GM08714 (cell line): Measurements from ENCODE around the gene CHST15.
A peak's percentile ranks its signal among the peaks of the same experiment; 100 is the strongest.

Source experiments
- H3K4me3 ChIP-seq: fragments of 200-500 bp; sonication (Bioruptor generic); 2 replicates; pipeline ENCODE4 v1.5.1; 2014; ENCODE audit warnings: mild to moderate bottlenecking, low read length, inconsistent platforms
- ZNF274 ChIP-seq: IDR thresholded peaks from 2 replicates; pipeline ENCODE4 v1.6.1; 2012; ENCODE audit warnings: mild to moderate bottlenecking, low read depth, low read length

Gene CHST15

GRCh38 chr10:124092860-124093773 is at the start of gene CHST15:
Gene CHST15 (minus strand): TSS chr10:124093598. CDS start chr10:124046212, 47,386 bp downstream.
- peak within 1 kb of the TSS; percentile 47; the same call in 1 of the 2 replicates for H3K4me3 ChIP-seq
- no peak for TF ChIP-seq ZNF274

- no peak overlapping the region; the same call in 1 of the 2 replicates for H3K4me3 ChIP-seq
- TF ChIP-seq ZNF274, result no peak
Observed at GRCh38 chr10:124142960-124143359, 49.6 kb upstream of the CHST15 start.

- TF ChIP-seq ZNF274, result no peak
- no peak overlapping the region; the same call in 1 of the 2 replicates for H3K4me3 ChIP-seq
Observed at GRCh38 chr10:124142006-124142739, 48.8 kb upstream of the CHST15 start.

DNA sequence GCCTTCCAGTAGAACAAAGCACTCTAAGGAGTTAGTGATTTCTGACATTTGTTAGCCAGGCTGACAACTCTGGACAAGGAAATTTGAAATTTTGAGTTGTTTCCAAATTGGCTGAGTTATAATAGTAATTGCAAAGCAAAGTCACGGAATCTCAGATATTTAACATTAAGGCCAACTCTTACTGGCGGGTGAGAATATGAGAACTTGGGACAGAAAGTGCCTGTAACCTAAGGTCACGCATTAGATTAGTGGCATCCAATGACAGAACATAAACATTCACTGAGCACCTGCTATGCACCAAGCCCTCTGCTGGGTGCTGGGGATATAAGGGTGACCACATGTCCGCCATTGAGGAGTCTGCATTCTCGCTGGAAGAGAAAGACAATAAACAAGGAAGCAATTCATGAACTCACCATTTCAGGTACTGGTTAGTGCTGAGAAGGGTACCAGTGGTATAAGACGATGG is 45.5 kb upstream of the CHST15 start:
- TF ChIP-seq ZNF274, result no peak
- no peak overlapping the region for H3K4me3 ChIP-seq

- no peak for TF ChIP-seq ZNF274
- H3K4me3 ChIP-seq, result no peak overlapping the region
Observed at GRCh38 chr10:124138195-124138882, 44.9 kb upstream of the CHST15 start.

DNA sequence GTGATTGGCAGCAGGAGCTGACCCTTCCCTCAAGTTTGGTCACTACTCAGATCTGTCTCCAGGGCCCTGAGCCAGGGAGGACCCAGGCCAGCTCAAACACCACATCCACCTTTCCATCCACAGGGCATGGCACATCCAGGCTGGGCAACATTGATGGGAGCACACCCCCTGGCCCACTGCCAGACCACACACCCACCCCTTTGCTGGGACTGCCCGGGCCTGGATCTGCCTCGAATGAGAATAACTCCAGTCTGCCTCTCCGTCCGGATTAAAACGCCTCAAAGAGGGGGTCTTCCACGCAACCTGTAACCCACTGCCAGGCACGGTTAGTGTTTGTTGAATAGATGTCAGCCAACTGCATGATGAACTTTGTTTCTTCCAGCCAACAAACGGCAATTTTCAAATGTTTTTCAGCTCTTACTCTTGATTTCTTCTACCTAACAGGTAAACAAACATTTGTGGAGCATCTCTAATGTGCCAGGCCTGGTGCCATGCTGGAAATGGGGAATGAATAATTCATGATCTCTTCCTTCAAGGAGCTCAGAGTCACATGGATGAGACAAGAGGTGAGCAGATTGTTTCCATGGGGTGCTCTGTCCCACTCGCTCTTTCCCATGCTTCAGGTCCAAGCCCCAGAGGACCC is 41.0 kb upstream of the CHST15 start:
- H3K4me3 ChIP-seq, result no peak overlapping the region
- no peak for TF ChIP-seq ZNF274

DNA sequence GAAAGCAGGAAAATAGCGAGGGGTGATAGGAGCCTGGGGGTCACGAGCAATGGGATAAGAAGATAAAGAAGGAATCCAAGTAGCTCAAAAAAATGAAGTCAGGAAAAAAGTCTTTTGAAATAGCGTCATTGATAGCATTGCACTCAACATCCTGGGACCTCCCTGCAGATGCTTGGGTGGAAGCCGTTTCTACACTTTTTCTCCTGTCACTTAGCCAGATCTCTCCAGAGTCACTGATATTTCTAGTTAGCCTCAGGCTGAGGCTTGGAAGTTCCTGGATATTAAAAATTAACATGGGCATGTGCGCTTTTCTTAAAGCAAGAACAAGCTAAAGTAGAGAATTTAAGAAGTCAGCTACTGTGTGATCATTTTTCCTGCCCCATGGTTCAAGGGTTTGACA is 39.5 kb upstream of the CHST15 start:
- no peak overlapping the region for H3K4me3 ChIP-seq
- no peak for TF ChIP-seq ZNF274

GRCh38 chr10:124132306-124132705 is 38.9 kb upstream of the CHST15 start:
- H3K4me3 ChIP-seq, result no peak overlapping the region
- TF ChIP-seq ZNF274, result no peak

DNA sequence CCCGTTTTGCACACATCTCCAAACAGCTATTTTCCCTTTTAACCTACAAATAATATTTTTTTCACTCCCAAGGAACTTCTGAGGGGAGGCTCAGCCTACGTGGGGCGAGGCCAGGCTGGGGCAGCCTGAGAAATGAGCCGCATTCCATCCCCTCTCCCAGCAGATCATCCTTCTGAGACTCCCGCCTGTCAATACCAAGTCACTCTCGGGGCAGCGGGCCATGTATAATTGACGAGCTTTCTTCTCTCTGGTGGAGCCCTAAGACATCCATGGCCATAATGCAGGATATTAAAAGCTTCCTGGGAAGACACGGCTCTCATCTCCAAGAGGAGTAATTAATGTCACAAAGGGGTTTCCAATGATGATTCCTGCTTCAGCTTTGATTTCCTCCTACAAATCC is 37.8 kb upstream of the CHST15 start:
- TF ChIP-seq ZNF274, result no peak
- no peak overlapping the region for H3K4me3 ChIP-seq

- no peak overlapping the region for H3K4me3 ChIP-seq
- TF ChIP-seq ZNF274, result no peak
Observed at GRCh38 chr10:124130198-124130900, 37.0 kb upstream of the CHST15 start.

- no peak for TF ChIP-seq ZNF274
- no peak overlapping the region for H3K4me3 ChIP-seq
Observed at GRCh38 chr10:124129471-124129870, 36.1 kb upstream of the CHST15 start.

DNA sequence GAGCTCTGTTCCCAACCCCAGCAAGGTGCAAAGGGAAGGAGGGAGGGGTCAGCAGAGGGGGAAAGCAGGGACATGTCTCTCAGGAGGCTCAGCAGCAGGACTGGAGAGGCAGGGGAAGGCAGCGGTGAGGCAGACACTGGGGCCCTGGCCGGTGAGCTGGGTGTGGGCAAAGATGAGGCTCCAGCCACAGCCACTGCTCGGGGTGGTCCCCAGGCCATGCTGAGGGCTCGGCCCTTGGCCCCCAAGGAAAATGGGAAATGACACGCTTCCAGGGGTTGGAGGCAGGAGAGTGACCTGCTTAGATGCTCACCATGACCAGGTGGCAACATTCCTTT is 35.4 kb upstream of the CHST15 start:
- TF ChIP-seq ZNF274, result no peak
- H3K4me3 ChIP-seq, result no peak overlapping the region

DNA sequence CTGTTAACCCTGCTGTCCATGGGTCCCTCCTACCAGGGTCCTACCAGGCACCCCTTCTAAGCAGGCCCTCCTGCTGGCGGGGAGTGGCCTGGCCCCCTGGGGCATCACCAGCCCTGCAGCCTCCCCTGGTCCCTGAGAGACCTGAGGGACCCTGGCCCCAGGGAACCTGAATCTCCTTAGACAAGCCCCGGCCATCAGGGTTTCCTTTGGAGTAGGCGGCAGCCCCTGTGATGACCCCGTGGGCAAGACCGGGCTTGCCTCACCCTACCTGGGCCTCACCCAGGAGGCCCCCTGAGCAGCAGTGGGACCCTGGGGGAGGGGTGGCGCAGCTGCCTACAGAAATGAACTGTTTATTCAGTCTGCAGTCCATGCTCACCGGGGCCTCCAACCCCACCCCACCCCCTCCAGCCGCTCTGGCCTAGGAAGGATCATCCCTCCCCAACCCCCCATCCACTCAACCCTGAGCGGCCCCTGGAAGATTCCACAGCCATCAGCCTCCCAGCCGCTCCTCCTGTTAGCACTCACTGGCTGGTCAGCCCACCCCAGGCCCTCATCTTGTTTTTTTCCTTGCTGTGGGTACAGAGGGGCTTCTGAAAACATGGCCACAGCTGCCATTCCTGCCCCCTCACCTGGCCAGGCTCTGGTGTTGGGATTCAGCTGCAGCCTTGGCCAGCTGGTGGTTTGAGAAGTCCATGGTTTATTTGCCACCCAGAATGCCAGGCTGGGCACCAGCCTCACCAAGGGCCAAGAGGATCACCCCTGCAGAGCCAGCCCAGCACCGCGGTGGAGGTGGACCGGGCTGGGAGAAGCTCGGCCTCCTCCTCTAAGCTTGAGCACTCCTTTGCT is 34.8 kb upstream of the CHST15 start:
- H3K4me3 ChIP-seq, result no peak overlapping the region
- TF ChIP-seq ZNF274, result no peak
